GM20431 (cell line): ENCODE measurements around the gene CCDC120.

Experiments used
- in situ Hi-C: fragments of 300-500 bp; cut with MseI, MboI; formaldehyde crosslinking; loops from one replicate; pipeline ENCODE4 v1.15.0; 2020; ENCODE audit warnings: low sequenced_read_pairs; ENCODE audit not compliant: unreplicated experiment

CCDC120 gene, protein sequence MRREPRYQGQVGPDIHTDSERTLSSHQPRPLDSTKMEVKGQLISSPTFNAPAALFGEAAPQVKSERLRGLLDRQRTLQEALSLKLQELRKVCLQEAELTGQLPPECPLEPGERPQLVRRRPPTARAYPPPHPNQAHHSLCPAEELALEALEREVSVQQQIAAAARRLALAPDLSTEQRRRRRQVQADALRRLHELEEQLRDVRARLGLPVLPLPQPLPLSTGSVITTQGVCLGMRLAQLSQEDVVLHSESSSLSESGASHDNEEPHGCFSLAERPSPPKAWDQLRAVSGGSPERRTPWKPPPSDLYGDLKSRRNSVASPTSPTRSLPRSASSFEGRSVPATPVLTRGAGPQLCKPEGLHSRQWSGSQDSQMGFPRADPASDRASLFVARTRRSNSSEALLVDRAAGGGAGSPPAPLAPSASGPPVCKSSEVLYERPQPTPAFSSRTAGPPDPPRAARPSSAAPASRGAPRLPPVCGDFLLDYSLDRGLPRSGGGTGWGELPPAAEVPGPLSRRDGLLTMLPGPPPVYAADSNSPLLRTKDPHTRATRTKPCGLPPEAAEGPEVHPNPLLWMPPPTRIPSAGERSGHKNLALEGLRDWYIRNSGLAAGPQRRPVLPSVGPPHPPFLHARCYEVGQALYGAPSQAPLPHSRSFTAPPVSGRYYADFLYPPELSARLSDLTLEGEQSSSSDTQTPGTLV

DNA sequence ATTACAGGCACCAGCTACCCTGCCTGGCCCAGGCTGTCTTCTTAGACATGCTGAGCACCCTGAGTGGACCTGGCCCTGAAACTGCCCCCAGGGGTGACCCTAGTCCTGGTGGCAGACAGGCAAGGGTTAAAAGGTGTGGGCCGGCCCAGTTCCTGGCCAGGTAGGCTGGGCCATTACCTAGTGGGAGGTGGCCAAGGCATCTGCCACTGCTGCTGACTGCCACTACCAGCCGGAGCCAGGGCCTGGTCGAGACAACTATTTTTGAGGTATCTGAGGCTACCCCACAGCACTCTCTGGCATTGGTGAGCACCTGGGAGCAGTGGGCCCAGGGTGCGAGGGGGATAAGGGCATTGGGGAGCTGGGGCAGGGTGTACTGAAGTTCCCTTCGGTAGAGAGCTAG lies at the start of gene CCDC120:
Gene CCDC120 (plus strand): TSS at position 206 of the 400 bp plus-strand sequence. CDS start 3,043 bp downstream, outside the sequence.
- in situ Hi-C loops, result no loop called here

DNA sequence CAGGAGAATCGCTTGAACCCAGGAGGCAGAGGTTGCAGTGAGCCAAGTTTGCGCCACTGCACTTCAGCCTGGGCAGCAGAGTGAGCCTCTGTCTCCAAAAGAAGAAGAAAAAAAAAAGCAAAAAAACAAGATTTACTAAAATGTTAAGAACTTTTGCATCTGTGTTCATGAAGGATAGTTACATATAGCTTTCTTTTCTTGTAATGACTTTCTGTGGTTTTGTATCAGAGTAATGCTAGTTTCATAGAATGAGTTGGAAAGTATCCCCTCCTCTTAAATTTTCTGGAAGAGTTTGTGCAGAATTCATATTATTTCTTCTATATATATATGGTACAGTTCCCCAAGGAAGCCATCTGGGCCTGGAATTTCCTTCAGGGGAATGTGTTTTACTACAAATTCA lies 39.7 kb upstream of the CCDC120 start:
- in situ Hi-C loops, result no loop called here

DNA sequence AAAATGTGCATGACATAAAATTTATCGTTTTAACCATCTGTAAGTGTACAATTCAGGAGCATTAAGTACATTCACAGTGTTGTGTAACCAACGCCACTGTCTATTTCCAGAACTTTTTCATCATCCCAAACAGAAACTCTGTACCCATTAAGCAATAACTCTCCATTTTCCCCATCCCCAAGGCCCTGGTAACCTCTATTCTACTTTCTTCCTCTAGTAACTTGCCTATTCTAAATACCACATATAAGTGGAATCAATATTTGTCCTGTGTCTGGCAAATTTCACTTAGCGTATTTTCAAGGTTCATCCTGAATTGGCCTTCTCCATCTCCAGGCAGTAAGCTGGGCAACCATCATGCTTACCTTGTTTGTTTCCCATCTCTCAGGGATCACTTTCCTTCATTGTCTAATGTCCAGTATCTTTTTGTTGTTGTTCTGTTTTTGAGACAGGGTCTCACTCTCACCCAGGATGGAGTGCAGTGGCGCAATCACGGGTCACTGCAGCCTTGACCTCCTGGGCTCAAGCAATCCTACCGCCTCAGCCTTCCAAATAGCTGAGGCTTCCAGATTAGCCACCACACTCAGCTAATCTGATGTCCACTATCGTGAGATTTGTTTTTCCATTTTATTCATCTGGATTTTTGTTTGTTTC lies 39.1 kb upstream of the CCDC120 start:
- in situ Hi-C loops, result no loop called here

DNA sequence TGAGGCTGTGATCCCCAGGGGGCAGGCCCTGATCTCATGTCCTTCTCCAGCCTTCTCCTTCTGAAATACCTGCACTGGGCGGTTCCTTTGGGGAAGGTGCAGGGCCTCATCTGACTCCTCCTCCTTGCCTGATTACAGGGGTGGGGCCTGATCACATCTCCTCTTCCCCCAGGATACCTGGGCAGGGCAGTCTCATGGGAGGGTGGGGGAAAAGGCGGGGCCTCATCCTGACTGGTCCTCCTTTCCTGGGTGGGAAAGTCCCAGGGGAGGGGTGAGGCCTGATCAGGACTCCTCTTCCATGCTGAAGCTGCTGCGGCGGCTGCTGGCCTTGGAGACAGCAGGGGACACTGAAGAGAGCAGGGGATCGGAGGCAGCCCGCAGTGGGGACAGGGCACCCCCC lies 28.9 kb upstream of the CCDC120 start:
- in situ Hi-C loops, result no loop called here

DNA sequence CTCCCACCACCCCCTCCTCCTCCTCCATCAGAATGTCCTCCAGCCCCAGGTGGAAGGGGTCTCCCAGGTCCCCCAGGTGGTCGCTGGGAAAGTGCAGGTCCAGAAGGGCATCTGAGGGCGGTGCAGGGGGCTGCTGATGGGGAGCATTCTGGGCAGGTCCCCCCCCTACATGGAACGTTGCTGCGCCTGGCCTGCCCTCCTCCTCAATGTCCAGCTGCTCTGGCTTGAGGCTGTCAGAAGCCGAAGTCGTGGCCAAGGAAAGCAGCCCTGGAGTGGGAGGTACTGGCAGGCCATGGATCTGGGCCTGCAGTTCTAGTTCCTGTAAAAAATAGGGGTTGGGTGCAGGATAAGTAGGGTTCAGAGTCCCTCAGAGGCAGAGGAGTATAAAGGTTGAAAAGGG lies 28.5 kb upstream of the CCDC120 start:
- in situ Hi-C loops, result no loop called here

DNA sequence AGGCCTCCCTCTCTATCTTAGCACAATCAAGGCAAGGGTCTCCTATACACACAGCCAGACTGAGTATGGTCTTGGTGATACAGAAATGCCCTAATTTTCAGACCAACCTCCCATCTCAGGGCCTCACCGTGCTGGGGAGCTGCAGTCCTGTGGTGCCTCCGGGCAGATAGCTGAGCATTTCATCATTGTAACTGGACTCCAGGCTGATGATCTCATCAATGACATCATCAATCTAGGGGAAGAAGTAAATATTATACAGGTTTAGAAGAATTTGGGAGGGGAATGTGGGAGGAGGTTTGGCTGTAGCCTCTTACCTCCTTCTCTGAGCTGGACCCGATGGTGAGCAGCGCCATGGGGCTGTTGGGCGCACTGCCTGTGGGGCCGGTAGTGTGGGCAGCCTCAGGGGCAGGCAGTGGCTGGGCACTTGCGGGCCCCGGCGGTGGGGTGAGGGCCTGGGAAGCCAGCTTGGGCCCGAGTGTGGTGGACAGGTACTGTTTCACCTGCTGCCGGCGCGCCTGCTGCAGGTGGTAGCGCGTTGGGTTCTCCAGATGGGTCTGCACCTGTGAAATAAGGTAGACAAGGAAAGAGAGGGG lies 20.8 kb upstream of the CCDC120 start:
- in situ Hi-C loops, result no loop called here

DNA sequence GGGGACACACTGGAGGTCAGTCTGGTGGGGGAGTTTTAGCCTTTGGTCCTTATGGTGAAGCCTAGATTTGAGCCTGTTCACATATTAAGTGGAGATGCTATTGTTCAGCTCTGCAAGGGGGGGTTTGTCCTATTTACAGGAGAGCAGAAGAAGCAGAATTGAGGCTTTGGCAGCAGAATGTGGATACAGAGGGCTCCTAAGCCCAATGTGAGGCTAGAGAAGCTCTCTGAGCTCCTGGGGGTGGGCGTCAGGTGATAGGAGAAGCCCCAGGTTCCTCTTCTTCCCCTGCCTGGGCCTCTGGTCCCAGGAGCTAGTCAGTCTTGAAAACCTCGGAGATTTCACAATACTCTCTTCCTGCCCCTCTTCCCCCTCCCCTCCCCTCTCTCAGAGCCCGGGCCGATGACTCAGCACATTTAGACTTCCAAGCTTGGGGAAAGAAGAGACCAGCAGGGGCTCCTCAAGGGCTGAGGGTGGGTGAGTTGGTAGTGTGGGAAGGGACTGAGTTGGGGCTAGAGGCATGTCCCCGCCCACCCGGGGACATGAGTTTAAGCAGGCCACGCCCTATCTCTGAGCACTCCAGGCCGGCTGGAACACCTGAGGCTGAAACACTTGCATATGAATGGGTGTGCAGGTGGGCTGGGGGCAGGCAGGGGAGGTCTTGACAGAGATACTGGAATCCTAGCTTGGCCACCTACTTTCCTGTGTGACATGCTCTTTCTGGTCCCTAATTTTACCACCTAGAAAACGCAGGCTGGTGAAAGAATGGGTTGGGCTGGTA lies 19.0 kb upstream of the CCDC120 start:
- in situ Hi-C loops, result no loop called here

DNA sequence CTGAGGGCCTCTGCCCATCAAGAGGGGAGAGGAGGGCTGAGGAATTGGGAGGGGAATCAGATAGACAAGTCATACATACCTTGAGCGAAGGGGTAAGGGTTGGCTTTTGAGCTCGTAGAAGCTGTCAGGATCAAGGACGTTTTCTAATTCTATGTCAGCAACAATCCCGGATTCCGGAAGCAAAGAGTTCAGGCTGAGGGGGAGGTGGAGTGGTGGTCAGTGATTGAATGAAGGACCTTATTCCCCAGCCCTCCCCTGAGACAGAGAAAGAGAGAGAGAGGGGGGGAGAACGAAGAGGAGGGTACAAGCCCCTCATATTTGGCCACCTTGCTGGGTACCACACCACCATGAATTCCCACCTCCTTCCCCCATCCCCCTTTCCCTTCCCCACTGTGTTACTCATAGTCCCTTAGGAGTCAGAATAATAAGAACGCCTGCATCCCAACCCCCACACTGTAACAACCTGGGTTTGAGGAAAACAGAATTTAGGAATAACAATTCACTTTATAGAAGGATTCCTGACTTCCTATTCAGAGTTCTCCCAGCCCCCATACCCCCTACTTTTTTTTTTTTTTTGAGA lies 18.3 kb upstream of the CCDC120 start:
- in situ Hi-C loops, result no loop called here

DNA sequence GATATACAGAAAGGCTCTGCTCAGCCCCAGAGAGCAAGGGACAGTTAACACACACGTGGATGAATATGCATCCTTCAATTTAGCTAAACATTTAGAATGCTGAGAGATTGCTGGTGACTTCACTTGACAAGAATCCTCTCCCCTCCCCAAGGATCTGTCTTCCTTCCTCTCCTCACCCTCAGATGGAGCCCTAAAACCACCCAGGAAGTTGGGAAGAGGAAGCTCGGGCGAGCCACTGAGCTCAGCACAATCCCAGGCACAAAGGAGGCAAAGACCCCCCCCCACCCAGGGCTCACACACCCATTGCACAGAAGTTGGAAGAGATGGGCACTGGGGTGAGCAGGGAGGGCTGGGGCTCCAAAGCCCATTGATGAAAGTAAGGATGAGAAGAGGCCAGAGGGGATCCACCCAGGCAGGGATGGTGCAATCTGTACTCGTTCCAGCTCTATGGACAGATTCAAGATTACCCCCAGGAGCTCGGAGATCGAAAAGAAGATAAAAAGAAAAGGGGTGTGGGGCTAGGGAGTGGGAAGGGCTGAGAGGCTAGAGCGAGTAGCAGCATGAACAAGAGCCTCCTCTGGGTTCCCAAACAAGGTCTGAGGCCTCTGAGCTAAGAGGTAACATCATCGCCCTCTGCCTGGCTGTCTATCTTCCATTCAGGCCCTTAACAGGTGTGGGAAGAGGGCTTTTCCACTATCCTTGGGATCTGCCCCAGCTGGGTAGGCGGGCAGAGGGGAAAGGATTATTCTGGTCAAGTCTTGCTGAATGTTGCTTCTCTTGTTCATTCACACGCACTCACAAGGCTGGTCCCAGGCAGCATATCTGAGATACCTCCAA lies 16.8 kb upstream of the CCDC120 start:
- in situ Hi-C loops, result no loop called here

DNA sequence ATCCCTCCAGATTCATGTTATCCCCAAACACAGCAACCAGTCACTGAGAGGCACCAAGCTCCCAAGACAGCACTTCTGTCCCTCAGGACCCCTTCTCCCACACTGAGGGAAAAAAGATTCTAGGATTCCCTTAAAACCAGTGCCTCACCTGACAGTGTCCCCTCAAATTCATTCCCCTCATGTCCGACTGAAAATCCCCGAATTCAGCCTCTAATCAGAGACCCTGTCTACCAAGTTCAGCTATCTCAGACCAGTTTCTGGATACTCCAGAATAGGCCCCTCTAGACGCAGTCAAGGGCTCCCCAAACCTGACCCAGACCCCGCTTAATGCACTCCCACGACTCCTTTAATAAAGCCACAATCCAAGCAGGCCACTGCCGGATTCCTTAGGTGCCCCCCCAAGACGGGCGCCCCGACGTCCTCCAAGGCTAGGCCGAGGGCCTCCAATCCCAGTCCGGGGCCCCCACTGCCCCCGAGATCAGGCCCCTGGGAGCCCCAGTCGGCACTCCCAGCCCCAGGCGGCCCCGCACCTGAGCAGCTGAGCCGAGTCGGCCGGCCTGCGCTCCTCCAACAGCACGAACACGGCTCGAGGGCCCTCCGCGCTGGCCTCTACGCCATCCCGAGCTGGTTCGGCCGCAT lies 16.1 kb upstream of the CCDC120 start:
- in situ Hi-C loops, result no loop called here

DNA sequence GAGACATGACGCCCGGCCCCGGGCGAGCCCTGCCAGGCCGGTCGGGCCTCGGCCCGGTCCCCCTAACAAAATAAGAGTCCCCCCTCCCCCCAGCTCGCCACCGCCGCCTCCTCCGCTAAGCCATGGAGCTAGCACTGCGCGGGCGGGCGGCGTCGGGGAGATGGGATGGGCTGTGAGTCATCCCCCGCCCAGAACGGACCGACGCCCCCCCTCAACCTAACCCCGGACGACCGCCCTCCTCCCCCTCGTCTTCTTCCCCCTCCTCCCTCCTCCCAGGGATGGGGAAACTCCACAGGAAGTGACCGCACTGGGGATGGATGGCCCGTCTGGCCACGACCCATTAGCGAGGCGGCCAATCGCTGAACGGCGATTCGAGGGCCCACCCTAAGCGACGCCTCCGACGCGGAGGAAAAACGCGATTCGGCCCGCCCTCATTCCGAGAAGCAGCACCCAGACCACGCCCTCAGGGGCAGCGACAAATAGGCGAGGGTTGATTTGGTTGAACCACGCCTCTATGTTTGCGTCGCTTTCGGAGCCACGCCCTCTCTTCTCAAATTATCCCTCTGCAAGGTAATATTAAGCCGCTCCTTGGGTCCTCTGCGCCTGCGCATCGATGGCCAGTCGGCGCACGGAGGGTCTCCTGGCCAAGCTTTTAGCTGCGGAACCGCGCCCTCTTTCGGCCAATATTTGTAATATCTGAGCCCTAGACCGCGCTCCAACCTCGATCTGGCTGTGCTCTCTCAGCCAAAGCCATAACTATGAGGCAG lies 15.4 kb upstream of the CCDC120 start, which contains the start of gene TFE3:
Gene TFE3 (minus strand): TSS at position 138 of the 767 bp plus-strand sequence. CDS start 131 bp downstream, at position 7.
- in situ Hi-C loops, result no loop called here

DNA sequence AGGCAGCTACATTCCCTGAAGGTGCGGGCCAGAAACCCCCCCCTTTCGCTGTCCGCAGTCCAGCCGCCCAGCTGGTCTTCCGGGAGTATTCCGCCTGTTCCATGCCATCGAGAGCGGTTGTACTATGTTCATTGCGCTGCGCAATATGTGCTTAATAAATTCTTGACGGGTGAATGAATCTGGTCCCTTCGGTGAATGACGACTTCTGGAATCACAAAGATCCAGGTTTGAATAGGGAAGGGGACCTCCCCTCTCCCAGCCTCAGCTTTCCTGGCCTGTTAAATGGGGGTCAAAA lies 14.9 kb upstream of the CCDC120 start:
- in situ Hi-C loops, result no loop called here

DNA sequence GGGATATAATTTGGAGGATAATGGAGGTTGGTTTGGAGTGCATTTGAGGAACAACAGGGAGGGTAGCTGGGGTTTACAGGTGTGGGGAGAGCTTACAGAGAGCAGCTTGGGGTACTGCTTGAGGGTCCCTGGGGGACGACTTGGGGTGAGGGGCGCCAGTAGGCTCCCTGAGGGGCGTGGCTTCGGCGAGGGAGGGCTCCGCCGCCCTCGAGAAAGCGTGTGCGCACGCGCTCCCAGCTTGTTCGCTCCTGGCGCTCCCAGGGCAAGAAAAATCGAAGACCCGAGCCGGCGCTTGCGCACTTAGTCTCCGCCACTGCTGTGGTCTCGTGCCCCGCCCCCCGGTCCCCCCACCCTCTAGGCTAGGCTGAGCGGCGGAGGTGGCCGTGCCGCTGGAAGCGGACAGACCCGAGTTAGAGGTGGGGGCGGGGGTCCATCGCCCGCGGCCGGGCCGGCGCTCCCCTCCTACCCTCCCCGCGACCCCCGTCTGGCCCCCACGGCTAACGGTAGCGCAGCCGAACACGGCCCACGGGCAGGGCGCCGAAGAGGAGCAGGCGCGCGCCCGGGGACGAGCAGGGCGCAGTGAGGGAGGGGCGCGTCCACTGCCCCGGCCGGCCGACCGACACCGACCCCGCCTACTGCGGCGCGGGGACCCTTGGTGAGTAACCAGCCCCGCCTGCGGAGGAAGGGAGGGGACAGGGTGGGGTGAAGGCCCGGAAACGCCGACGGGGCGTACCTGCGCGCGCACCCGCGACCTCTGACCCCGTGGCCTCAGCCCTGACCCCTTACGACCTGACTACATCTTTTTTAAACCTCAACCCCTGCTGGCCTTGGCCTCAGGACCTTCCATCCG lies 5.4 kb upstream of the CCDC120 start:
- in situ Hi-C loops, result no loop called here

DNA sequence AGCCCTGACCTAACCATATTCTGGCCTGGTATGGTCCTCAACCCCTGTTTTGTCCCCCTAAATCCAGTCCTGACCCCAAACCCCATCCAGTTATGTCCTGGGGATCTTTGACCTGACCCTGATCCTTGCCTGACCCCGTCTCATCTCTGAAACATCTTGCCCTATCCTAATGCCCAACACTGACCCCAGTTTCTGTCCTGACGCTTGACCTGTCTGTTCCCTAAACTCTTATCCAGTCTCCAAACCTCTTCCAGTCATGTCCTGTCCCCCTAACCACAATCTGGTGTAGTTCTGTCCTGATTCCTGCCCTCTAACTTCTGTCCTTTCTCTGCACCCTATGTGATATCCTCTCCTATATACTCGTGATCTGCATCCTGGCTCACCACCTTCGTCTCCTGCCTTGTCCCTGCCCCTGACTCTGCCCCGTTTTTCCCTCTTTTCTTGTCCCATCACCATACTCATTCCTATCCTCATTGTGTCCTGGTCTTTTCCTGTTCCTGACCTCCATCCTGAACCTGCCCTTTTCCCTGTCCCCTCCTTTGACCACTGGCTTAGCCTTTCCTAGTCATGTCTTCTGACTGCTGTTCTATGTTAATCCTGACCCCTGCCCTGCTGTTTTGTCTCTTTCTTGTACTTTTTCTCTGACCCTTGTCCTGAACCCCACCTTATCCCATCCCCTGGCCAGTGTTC lies 4.6 kb upstream of the CCDC120 start:
- in situ Hi-C loops, result no loop called here

DNA sequence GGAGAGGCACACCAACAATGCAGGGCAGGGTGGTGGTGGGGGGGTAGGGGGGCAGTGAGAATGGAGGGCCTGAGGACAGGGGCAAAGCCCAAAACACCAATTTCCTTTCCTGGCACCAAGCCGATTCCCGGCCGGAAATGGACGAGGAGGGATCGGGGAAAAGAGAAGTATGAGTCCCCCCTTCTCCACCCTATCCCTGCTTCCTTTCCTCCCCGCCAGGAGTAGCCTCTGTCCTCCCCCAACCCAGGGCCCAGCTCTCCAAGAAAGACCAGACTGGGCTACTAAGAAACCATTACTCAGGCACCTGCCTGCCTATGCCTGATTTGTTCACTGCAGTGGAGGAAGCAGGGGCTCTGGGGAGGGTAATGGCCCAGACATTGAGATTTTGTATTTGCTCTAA lies 402 bp downstream of the CCDC120 start:
- in situ Hi-C loops, result no loop called here

DNA sequence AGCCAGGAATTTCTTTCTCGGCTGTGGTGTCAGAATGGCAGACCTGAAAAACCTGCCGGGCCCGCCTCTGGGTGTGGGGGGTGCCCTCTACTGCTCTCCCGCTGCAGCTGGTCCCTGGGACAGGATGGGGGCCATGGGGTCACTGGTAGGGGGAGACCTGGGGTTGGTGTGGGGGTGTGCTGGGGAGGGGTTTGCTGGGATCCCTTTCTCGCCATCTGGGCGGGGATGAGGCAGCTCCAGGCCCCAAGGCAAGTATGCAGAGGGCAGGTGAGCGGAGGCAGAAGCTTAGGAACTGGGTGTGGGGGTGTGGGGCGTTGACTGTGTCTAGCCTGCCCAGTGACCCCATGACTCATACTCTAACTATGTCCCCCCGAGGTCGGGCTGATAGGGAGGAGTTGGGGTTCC lies 884 bp downstream of the CCDC120 start:
- in situ Hi-C loops, result no loop called here
